GM21360 (cell line): ENCODE results near the gene SSH2.
"Not testable (repeated sequence)": the region's sequence is repeated elsewhere in the genome, so short reads cannot be mapped to it uniquely, and the experiment has no call there.

ENCODE experiments used
- ATAC-seq: cut with Tn5 transposase; IDR thresholded peaks from one replicate; pipeline ENCODE4 v1.9.1; 2021; ENCODE audit warnings: mild to moderate bottlenecking, moderate library complexity; ENCODE audit not compliant: unreplicated experiment

Gene SSH2

DNA sequence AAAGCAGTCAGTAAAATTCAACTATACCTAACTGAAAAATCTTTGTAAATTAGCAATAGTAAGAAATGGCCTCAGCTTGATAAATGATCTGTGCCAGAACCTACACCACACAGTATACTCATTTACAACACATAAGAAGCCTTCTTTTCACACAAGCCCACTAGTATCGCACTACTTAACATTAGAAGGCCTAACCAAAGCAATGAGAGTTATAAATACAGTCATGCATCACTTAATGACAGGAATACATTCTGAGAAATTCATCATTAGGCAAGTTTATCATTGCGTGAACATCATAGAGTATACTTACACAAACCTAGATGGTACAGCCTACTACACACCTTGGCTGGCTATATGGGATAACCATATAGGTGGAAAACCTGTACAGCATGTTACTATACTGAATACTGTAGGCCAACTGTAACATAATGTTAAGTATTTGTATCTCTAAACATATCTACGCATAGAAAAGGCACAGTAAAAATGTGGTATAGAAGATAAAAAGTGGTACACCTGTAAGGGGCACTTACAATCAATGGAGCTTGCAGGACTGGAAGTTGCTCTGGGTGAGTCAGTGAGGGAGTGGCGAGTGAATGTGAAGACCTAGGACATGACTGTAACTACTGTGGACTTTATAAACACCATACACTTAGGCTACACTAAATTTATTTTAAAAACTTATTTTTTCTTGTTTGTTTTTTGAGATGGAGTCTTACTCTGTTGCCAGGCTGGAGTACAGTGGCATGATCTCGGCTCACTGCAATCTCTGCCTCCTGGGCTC, 180.8 kb downstream of the SSH2 start:
- ATAC-seq = no peak

- ATAC-seq = no peak
These were observed 181.6 kb downstream of the SSH2 start for GRCh38 chr17:29748400-29748799.

DNA sequence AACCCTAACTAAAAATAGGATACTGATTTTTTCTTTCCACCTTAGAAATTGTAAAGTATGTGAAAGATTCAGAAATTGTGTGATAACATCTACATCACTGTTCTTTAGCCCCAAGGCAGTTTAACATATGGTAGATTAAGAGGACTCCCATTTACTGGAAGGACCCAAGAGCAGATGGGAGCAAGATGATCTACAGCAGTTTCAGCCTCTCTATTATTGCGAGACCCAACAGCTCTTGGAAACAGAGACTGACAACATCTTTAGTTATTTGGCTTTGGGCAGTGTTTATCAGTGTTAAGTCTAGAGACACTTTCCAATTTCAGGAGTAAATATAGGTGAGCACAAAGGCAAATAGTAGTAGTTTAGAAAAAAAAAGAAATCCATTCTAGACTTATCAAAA, 182.4 kb downstream of the SSH2 start:
- no peak for ATAC-seq

GRCh38 chr17:29746669-29747068, 183.4 kb downstream of the SSH2 start:
- ATAC-seq = no peak

DNA sequence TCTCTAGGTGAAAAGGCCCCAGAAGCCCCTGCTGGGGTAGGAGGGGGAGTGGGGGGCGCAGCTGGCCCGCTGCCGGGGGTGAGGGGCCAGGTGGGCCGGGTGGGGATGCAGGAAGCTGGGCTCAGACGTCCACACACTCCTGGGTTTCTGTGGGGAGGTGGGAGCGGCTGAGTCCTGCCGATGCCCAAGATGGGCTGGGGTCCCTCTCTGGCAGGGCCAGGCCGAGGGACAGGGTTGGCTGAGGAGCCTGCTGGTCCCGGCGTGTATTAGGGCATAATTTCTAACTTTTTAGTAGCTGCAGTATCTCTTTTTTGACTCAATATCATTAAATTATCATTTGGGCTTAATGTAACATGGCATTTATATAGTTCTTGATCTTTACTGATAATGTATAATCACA, 185.9 kb downstream of the SSH2 start:
- ATAC-seq = no peak

GRCh38 chr17:29742210-29742513, 187.9 kb downstream of the SSH2 start:
- ATAC-seq = no peak

- no peak for ATAC-seq
These were observed 190.0 kb downstream of the SSH2 start for GRCh38 chr17:29740017-29740416.

DNA sequence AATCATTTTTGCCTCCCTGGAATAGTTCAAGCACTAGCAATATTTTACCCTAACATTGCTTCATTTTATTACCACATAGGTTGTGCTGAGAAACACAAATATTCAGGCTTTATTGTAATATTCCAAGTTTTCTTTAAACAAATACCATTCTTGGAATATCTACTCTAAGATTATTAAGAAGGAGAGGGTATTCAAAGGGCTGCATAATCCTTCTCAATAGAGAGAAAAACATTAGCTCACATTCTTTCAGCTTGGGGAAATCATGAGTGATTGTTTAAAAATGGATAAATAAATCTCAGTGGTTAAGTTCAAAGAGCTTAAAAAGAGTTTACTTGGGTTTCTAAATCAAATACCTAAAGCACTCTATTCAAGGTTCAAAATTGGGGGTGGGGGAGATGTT, 195.4 kb downstream of the SSH2 start:
- ATAC-seq = no peak

DNA sequence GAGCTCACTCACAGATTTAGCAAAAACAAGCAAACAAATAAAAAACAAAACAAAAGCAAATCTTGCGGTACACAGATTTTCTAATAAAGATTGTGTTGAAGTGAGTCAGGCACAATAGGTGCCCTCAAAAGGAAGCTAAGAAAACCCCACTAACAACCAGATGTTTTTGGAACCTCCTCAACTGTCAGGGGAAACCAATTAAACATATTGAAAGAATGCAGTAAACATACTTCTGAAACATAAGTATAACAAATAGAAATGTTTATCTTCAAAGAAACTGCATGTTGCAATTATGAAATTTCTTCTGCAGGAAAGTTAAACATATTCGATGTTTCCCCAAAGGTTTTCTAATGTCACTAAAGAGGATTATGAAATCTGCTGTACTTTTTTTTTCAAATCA, 196.9 kb downstream of the SSH2 start:
- no peak for ATAC-seq

DNA sequence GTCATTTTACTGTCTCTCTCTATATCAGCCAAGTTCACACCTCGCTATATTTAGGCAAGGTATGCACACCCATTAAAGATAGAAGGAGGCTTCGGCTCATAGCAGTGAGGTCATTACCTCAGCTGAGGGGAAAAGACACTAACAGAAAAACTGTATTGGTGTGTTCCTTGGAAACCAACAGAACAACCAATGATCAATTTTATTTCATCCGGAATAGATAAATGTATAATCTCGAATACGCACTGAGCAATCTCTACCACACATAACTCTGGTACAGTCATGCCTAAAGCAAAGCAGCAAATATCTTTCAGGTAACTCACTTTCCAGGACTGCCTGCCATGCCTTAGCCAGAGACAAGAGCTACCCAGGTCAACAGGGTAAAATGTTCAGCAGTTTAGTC, 197.4 kb downstream of the SSH2 start:
- no peak for ATAC-seq

DNA sequence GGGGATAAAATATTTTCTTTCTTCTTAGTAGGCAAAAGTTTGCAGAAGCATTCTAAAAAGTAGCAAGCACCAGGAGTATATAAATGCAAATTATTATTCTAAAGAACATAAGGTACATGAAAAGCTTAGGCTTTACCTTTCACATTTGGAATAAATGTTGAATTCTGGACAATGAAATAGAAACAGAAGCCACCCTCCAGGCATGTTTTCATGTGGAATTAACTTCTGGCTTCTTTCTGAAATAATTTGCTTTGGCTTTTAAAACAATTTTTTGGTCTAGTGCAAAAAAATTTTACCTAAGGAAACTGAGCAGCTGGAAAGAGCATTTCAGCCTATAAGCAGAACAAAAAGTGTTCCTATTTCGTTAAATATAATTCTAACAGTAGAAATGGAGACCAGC, 197.8 kb downstream of the SSH2 start:
- no peak for ATAC-seq

DNA sequence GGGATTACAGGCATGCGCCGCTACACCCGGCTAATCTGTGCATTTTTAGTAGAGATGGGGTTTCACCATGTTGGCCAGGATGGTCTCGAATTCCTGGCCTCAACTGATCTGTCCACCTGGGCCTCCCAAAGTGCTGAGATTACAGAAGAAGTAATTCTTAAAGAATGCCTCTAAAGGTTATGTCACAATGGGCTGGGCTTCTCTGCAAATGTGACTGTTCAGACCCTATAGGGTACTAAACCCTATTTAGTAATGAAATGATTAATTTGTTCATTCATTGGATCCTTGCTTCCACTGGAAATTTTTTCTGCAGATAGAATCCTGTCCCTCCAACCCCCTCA, 198.5 kb downstream of the SSH2 start:
- no peak for ATAC-seq

GRCh38 chr17:29728490-29728889, 201.5 kb downstream of the SSH2 start:
- no peak for ATAC-seq

GRCh38 chr17:29726715-29727252, 203.2 kb downstream of the SSH2 start:
- no peak for ATAC-seq

- ATAC-seq = not testable (repeated sequence)
These were observed 204.6 kb downstream of the SSH2 start for GRCh38 chr17:29725408-29725807.

- no peak for ATAC-seq
These were observed 206.6 kb downstream of the SSH2 start for GRCh38 chr17:29723278-29724047.

- ATAC-seq = peak; percentile 50
These were observed 207.4 kb downstream of the SSH2 start for GRCh38 chr17:29722411-29723198.

- no peak for ATAC-seq
These were observed 209.5 kb downstream of the SSH2 start for GRCh38 chr17:29720551-29720950.

GRCh38 chr17:29719469-29719868, 210.6 kb downstream of the SSH2 start:
- ATAC-seq = no peak

DNA sequence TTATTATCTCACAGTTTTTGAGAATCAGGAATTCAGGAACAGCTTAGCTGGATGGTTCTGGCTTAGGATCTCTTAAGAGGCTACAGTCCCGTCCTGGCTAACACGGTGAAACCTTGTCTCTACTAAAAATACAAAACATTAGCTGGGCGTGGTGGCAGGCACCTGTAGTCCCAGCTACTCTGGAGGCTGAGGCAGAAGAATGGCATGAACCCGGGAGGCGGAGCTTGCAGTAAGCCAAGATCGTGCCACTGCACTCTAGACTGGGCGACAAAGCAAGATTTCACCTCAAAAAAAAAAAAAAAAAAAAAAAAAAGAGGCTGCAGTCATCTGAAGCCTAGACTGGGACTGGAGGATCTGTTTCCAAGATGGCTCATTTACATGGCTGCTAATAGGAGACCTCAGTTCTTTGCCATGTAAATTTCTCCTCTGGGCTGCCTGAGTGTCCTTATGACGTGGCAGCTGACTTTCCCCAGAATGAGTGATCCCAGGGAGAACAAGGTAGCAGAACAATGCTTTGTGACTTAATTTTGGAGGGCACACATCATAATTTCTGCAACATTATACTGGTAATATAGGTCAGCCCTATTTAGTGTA, 211.5 kb downstream of the SSH2 start:
- no peak for ATAC-seq

GRCh38 chr17:29717817-29718216, 212.2 kb downstream of the SSH2 start:
- ATAC-seq = no peak
